GM18951 (cell line): ENCODE measurements around the gene RERG.

Experiments used
- POLR2A ChIP-seq: IDR thresholded peaks from 4 replicates; pipeline ENCODE4 v1.6.1; 2011; ENCODE audit warnings: mild to moderate bottlenecking; ENCODE audit not compliant: insufficient read length, insufficient read depth; ENCODE audit errors: extremely low read depth
- in situ Hi-C: fragments of 300-500 bp; cut with MboI; formaldehyde crosslinking; loops from one replicate; pipeline ENCODE4 v1.12.0; 2022; ENCODE audit warnings: low sequenced_read_pairs, mixed read lengths, inconsistent platforms; ENCODE audit not compliant: unreplicated experiment

RERG gene

GRCh38 chr12:15209782-15210181 is 11.4 kb downstream of the RERG start:
- TF ChIP-seq POLR2A: no peak
- in situ Hi-C loops: no loop called here

GRCh38 chr12:15208871-15209656 is 12.2 kb downstream of the RERG start:
- no peak for TF ChIP-seq POLR2A
- in situ Hi-C loops: no loop called here

GRCh38 chr12:15208140-15208539 is 13.1 kb downstream of the RERG start:
- TF ChIP-seq POLR2A: no peak
- in situ Hi-C loops: no loop called here

GRCh38 chr12:15206831-15207389 is 14.3 kb downstream of the RERG start:
- in situ Hi-C loops: no loop called here
- no peak for TF ChIP-seq POLR2A

- in situ Hi-C loops: no loop called here
- no peak for TF ChIP-seq POLR2A
These were observed 14.9 kb downstream of the RERG start for GRCh38 chr12:15206338-15206737.

- in situ Hi-C loops: no loop called here
- TF ChIP-seq POLR2A: no peak
These were observed 15.7 kb downstream of the RERG start for GRCh38 chr12:15205341-15206010.

GRCh38 chr12:15201456-15201855 is 19.8 kb downstream of the RERG start:
- TF ChIP-seq POLR2A: no peak
- in situ Hi-C loops: no loop called here

GRCh38 chr12:15201056-15201455 is 20.2 kb downstream of the RERG start:
- TF ChIP-seq POLR2A: no peak
- in situ Hi-C loops: no loop called here

GRCh38 chr12:15200641-15201040 is 20.6 kb downstream of the RERG start:
- TF ChIP-seq POLR2A: no peak
- in situ Hi-C loops: no loop called here

GRCh38 chr12:15199930-15200329 is 21.3 kb downstream of the RERG start:
- in situ Hi-C loops: no loop called here
- no peak for TF ChIP-seq POLR2A

GRCh38 chr12:15196678-15197505 is 24.3 kb downstream of the RERG start:
- TF ChIP-seq POLR2A: no peak
- in situ Hi-C loops: no loop called here

GRCh38 chr12:15196221-15196620 is 25.0 kb downstream of the RERG start:
- TF ChIP-seq POLR2A: no peak
- in situ Hi-C loops: no loop called here

- TF ChIP-seq POLR2A: no peak
- in situ Hi-C loops: no loop called here
These were observed 26.5 kb downstream of the RERG start for GRCh38 chr12:15194456-15195368.

- in situ Hi-C loops: no loop called here
These were observed 27.3 kb downstream of the RERG start for GRCh38 chr12:15193946-15194345.

More at GRCh38 chr12:15193946-15194345, 27.3 kb downstream of the RERG start:
- no peak for TF ChIP-seq POLR2A
